COLO668 (cell line): ENCODE results near the gene MXD4.
A peak's percentile ranks its signal among the peaks of the same experiment; 100 is the strongest.

Experiments used
- DNase-seq: peaks from one replicate; lab custom pipeline; 2025; ENCODE audit not compliant: unreplicated experiment; lab: John Stamatoyannopoulos, UW

Gene MXD4, protein sequence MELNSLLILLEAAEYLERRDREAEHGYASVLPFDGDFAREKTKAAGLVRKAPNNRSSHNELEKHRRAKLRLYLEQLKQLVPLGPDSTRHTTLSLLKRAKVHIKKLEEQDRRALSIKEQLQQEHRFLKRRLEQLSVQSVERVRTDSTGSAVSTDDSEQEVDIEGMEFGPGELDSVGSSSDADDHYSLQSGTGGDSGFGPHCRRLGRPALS

DNA sequence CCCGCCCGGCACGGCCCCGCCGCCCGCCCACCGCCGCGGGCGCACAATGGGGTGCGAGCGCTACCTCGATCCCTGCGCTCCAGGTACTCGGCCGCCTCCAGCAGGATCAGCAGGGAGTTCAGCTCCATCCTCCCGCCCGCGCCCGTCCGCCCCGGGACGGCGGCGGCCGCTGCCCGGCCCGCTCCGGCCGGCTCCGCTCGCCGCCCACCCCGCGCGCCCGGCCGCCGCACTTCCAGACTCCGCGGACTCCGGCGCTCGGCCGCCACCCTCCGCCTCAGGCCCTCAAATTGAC is at the start of gene MXD4:
TSS of gene MXD4 (minus strand) at position 257 of the 292 bp plus-strand sequence. CDS start at position 128, 129 bp downstream.
- DNase-seq: no peak

DNA sequence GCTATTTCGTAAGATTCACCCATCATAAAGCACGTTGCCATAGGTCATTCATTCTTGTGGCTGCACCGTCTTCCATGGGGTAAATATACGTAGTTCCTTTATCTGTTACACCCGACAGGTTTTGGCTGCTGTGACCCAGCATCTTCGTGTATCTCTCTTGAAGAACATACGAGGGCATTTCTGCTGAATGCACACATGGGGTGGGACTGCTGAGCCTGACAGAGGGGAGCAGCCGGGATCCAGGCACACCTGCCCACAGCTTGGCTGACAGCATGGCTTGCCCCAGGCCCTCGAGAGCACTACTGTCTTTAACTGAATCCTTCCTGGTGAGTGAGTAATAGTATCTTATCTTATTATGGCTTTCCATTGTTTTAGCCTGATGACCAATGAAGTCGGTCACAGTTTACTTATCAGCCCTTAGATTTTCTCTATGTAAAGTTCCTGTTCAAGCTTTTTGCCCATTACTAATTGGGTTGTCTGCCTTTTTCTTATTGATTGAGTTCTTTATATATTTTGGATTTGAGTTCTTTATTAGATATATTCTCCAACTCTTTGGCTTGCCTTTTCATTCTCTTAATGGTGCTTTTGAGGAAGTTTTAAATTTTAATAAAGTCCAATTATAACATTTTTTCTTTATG is 45.0 kb upstream of the MXD4 start:
- DNase-seq: no peak

DNA sequence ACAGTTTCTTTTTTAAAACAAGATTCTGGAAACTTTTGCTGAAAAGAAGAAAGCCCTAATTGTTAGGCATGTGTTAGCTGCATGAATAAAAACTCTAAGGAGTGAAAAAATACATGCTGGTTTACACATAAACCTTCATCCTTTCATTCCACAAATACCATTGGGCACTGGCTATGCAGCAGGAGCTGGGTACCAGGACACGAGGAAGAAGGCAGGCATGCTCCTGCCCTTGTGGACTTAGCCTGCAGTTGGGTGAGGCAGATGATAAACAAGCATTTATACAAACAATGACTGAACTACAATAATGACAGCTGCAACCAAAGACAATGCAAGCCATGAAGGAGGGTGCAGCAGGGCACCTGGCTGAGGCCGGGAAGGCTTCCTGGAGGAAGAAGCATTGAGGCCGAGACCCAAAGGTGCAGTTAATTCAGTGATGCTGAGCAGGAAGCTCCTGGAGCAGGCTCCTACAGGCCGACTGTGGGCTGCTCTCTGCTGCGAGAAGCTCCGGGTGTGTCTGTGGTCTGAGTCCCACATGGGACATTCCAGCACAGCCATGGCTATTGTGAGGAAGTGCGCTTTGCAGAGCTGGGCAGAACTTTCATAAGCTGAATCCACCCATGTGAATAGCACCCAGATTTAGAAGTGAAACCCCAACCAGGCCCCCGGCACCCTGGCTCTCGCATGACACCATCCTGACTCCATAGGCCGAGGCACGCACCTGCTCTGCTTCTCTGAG is 44.0 kb upstream of the MXD4 start:
- DNase-seq: peak; percentile 54

DNA sequence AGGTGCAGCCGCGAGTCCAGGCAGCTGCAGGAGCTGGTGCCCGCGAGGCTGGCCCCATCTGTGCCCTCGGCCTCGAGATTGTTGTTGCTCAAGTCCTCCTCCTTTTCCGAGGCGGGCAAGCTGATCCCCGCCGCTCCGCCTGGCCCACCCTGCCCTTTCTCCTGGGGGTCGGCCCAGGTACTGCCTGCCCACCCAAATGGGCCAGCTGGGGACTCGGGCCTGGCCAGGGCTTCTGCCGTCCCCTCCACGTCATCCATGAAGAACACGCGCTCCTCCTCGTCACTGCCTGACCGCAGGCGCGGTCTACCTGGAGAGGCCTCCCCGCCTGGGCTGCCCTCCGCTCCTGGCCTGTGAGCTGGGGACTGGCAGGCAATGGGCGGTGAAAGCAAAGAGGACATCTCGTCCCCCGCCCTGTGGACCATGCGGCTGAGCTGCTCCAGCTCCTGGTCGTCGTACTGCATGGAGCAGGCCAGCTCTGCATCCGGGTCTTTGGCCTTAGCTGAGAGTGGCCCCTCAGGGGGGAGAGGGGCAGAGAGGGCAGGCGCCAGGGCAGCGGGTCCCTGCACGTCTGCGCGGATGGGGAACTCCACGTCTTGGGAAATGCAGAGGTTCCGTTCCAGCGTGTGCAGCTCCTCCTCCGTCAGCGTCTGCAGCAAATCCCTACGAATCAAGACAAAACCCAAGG is 43.1 kb upstream of the MXD4 start:
- DNase-seq: no peak

DNA sequence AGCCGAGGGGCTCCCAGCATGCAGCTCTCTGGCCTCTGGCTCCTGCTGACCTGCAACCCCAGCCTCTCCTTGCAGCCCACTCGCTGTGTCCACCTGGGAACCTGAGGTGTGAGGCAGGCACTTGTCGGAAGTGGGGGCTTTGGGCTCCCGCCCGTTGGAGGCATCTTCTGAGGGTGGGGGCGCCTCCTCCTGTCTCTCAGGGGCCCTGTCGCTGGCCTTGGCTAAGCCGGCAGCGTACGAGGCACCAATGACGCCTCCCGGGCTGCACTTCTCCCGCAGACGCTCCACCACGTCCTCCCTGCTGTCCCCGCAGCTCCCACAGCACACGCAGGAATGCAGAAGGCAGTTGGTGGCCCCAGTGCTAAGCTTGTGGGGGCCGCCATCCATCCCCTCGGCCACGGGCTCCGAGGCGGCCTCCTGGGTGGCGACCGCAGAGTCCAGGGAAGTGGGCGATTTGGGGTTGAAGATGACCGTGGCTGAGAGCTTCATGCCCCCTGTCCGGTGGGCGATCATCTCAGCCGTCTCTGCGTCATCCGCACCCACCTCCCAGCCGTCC is 42.5 kb upstream of the MXD4 start:
- no peak for DNase-seq

DNA sequence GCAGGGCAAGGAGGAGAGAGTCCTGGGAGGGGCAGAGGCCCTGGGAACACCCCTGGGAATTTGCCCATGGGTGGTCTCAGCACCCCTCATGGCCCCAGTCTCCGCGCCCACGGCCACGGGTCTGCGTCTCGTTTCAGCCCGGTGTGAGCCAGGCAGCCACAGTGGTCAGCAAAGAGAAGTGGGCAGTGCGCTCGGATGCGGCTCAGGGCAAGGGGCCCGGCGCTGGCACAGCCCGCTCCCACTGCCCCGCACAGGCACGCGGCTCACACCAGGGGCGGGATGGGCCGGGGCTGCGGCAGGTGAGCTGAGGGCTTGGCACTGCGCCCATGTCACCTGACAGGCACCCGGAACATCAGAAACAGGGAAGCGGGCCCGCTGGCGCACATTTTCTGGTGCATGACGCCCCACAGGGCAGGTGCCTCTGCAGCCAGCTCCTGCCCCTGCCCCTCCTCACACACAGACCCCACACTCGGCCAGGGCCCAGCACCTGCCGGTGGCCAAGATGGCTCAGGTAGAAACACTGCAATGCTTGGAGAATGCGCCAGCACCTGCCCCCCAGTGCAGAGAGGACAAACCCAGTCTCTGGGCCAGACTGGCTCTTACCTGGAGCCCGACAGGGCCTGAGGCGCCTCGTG is 41.9 kb upstream of the MXD4 start:
- DNase-seq: peak; percentile 95

DNA sequence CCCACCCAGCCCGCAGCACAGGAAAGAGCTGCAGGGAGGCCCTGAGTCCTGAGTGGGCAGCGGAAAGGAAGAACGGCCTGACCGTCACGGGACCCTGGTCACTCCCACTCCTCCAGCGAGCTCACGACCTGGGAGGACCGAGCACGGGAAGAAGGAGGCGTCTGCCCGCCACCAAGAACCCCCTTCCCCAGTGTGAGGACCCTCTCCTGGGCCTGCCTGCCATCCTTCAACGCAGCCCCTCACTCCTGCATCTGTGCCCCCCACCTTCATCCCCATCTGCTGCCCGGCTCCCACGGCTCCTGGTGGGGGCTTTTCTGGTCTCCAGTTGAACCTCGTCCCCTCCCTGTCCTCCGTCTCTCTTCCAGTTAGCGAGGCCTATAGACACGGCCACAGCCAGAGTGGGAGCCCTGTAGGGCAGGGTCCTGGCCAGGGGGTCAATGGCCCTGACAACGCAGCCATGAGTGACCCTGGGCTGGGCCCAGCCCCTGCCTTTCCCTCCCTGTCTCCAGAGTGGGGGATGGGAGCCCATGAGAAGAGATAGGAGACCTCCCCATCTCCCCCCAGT is 41.3 kb upstream of the MXD4 start:
- no peak for DNase-seq

DNA sequence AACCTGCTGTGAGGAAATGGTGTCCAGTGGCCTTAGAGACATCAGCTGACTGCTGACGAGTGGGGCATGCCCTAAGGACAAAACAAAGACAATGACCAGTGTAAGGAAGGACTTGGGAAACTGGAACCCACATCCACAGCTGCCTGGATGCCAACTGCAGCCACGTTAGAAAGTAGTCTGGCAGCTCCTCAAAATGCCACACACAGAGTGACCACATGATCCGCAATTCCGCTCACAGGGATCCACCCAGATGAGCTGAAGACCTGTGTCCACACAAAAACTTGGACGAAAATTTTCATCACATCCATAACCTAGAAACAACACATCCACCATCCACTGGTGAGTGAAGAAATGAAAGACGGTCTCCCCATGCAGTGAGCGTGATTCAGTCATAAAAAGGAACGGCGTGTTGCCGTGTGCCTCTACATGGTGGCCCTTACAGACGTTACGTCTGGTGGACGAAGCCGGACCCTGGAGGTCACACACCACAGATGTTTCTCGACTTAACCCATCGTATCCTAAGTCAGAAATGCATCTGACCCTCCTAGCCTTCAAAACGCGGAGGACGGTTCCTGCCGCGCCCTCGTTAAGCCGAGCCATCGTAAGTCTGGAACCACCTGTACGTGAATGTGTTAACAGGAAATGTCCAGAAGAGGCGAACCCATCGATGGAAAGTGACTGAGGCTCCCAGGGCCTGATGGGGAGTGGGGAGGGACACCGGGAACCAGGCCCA is 40.6 kb upstream of the MXD4 start:
- DNase-seq: no peak

DNA sequence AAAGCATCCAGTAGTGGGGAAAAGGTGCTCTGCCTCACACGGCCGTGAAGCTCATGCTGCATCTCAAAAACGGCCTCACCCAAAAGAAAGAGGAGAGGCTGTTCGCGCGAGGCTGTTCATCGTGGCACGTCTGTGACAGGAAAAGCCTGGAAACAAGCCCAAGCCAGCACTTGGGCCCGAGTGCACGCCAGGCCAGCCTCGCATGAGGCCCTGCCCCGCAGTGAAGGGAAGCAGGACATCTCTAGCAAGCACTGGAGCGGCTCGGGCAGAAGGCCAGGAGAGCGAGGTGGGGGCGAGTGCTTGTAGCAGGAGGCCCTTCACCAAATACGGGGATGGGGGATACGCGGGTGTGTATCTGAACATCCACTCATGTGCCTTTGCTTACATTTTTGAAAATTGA is 39.9 kb upstream of the MXD4 start:
- DNase-seq: no peak

DNA sequence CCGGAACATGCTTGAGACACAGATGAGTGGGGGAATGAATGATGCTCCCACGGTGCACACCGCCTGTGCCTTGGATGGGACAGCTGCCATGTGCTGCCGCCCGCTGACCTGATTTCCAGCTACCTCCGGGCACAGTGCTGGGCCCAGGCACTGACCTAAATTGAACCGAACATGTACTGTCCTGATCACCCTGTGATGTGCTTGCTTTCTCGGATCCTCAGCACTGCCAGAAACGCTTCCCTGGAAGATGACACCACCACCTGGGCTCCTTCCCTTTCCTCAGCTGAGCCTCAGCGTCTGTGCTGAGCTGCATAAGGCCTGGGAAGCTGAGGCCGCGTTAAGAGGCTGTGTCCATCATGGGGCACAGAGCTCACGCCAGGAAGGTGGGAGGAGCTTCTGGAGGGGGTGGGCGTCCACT is 39.3 kb upstream of the MXD4 start:
- no peak for DNase-seq

DNA sequence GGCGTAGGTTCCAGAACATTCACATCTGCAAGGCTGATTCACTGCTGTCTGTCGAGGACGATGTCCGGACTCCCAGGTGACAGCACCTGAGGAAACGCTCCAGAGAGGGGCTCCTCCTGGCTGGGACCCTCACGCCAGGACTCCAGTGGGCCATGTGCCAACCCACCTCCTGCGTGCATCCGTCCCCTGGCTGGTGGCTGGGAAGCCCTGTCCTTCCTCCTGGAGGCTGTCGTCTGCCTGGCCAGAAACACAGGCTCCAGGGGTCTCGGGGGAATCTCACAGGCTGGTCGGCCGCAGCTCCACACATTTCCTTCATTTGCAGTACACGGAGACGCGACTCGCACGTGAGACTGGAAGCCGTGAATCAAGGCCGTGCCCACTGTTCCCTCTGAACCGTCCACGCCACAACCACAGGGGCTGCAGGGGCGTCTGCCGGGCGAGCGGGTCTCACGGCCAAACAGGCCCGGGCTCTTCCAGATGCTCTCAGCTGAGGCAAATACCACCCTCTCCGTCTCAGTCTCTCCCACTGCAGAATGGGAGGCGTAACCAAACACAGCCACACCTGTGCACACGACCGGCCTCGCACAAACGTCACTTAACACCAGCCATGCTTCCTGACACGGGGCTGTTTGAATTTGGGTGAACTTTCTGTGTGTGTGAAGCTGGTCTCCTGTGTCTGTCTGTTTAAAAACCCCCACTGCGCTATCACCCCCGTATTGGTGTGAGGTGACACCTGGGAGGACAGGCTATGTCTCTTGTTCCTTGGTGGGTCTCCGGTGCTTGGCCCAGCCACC is 38.7 kb upstream of the MXD4 start:
- DNase-seq: peak; percentile 50

DNA sequence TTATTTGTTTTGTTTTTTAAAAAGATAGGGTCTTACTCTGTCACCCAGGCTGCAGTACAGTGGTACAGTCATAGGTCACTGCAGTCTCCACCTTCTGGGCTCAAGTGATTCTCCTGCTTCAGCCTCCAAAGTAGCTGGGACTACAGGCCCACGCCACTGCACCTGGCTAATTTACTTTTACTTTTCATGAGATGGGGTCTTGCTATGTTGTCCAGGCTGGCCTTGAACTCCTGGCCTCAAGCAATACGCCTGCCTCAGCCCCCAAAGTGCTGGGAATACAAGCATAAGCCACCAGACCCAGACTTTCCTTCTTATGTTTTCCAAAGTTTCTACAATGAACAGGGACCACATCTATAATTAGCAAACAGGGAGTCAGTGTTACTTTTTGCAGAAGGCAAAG is 37.9 kb upstream of the MXD4 start:
- DNase-seq: no peak

DNA sequence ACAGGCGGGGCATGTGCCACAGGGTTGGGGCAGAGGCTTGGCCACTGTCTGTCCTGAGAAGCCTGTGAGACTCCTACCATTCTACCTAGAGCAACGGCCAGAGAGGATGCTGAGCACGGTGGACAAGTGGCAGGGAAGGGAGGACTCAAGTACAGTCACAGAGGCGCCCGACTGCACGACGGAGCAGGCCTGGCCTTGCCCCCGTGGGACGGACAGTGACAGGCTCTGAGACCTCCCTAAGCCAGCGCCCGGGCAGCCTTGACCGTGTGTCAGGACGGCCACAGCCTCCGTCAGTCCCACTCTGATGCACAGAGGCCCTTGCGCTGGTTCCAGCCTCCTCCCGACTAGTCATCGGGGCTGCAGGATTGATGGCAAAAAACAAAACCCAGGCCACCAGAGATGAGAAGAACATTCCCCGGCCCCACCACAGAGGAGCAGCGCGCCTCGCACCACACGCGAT is 36.7 kb upstream of the MXD4 start:
- DNase-seq: no peak

DNA sequence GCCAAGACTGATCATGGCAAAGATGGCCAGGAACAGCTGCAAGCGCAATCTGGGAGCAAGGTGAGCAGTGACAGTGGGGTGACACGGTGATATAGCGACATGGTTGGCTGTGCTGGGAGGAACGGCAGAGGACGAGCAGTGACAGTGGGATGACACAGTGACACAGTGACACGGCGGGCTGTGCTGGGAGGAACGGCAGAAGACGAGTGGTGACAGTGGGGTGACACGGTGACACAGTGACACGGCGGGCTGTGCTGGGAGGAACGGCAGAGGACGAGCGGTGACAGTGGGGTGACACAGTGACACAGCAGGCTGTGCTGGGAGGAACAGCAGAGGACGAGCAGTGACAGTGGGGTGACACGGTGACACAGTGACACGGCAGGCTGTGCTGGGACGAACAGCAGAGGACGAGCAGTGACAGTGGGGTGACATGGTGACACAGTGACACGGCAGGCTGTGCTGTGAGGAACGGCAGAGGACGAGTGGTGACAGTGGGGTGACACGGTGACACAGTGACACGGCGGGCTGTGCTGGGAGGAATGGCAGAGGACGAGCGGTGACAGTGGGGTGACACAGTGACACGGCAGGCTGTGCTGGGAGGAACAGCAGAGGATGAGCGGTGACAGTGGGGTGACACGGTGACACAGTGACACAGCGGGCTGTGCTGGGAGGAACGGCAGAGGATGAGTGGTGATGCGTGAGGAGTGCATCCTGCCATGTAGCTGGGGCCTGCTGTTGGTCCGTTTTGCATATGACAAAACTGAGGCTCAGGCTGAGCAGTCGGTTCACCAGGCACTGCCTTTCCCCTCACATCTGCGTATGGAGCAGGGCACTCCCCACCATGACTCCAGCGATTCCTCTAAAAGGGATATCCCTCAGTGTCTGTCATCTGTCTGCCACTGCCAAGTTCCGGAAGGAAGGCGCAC is 36.0 kb upstream of the MXD4 start:
- DNase-seq: no peak

DNA sequence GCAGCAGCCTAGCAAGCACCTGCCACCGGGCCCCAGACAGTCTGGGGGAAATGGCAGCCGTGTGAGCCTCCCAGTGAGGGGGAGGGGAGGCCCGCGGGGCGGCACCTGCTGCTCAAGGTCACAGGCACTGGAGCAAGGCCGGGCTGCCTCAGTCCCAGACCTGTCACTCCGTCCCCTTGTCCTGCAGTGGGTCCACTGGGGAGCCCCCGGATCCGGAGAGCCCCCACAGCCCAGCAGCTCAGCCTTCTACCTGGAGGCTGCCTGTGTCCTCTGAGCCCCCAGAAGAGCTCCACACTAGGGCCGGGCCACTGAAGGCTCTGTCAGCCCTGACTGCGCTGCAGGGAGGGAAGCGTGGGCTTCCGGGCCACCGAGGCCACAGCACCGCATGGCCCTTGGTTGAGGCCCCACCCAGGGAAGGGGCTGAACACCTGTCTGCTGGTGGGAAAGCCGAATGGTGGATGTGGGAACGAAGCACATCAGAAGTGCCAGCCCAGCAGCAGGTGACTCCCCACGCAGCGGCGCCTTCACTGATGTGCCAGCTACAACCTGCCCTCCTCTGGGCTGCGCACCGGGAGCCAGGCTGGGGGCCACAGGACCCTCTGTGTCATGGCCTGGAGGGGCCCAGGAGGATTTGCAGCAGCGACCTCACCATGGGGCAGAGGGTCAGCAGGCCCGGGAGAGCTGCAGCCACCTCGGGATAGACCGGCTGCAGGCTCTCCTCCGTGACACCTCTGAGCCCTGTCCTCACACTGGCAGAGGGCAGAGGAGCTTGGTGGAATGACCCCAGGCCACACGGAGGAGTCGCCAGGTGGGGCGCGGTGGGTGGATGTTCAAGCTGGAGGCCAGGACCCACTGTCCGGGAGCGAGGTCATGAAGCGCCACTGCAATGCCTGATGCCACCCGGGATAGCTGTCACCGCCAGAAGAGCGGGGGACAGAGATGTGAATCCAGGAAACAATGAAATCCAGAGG is 35.0 kb upstream of the MXD4 start:
- DNase-seq: peak; percentile 90

DNA sequence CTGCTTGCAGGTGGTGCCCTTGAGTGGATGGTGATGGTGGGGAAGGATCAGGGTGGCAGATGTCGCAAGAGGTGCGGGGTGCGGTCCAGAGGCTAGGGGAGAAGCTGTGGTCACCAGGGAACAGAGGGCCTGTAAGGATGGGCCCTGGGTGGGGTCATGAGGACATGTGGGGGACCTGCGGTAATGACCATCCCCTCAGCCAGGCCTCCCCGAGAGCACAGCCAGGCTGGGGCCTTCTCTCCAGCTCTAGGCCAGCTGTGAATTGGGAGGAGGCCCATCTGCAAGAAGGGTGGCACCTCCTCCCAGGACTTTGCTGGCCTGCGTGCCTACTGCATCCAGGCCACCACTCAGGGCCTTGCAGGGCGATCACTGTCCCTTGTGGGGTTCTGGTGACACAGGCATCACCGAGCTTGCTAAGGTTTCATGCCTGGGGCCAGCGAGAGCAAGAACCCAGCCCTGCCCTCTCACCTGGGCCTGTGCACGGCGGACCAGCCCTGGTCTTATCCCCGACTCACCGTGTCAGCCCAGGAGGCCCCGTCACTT is 34.1 kb upstream of the MXD4 start:
- DNase-seq: peak; percentile 72

DNA sequence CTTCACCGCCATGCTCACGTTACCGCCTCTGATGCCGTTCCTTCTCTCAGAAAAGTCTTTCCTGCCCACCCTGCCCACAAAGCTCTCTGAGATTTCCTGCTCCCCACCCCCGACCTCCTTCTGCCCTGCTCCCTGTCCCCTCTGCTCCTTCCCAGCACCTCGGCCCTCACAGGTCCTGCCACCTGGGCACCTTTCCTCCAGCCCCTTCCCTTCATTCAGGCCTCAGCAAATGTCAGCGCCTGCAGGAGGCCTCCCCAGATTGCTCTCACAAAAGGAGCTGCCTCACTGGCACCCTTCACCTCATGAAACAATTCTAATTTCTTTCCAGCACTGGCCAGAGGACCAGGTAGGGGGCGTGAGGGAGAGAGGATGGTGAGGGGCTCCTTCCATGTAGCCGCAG is 33.6 kb upstream of the MXD4 start:
- no peak for DNase-seq
